GM12875 (cell line): ENCODE data around the gene MCRS1.
"Not testable (repeated sequence)": the region's sequence is repeated elsewhere in the genome, so short reads cannot be mapped to it uniquely, and the experiment has no call there.

Experiments used
- H3K4me3 ChIP-seq: one replicate; pipeline ENCODE4 v1.5.1; 2011; ENCODE audit warnings: low read depth, low read length, control low read depth
- TF ChIP-seq, protein P1 (sequence below): IDR thresholded peaks from 2 replicates; pipeline ENCODE4 v1.5.1; 2011; ENCODE audit warnings: low read depth, mild to moderate bottlenecking, control low read depth, inconsistent platforms, low read length, moderate library complexity, borderline replicate concordance; ENCODE audit not compliant: insufficient read depth

MCRS1 gene, protein sequence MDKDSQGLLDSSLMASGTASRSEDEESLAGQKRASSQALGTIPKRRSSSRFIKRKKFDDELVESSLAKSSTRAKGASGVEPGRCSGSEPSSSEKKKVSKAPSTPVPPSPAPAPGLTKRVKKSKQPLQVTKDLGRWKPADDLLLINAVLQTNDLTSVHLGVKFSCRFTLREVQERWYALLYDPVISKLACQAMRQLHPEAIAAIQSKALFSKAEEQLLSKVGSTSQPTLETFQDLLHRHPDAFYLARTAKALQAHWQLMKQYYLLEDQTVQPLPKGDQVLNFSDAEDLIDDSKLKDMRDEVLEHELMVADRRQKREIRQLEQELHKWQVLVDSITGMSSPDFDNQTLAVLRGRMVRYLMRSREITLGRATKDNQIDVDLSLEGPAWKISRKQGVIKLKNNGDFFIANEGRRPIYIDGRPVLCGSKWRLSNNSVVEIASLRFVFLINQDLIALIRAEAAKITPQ

DNA sequence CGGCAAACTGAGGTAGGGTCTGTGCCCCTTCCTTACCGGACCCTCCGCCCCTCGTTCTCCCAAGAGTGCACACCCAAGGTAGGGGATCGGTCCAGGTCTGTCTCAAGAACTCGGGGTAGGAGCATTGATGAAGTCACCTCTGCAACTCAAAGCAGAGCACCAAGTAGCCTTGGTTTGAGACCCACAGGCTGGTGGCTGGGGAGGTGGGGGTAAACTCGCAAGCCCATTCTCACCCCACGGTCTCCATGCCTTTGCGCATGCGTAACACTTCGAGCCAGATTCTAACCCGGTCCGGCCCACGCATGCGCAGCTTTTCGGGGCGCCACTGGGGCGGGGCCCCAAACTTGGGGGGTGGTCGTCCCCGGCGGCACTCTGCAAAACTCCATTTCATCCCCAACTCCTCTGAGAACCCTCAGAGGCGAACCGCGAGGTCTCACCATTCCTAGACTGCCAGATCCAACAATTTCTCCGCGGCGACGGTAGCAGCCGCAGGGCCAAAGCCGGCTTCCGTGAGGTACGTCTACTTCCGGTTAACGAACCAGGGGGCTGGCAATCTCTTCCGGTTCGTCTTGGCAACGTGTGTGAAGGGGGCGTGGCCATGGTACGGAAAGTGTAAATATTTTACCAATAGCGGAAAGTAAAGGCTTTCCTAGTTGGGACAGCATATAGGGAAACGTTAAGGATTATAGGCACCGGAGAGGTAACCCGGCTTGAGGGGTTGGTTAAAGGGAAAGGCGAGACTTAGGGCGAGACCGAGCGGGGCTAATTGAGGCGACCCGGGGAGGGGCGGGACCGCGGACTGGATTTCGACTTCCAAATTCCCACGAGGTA is at the start of gene MCRS1:
MCRS1 (minus strand) TSS at position 532 of the 831 bp plus-strand sequence. CDS start 1,411 bp downstream, outside the sequence.
- H3K4me3 ChIP-seq = peak within 1 kb of the TSS; percentile 92
- TF ChIP-seq, protein P1, sequence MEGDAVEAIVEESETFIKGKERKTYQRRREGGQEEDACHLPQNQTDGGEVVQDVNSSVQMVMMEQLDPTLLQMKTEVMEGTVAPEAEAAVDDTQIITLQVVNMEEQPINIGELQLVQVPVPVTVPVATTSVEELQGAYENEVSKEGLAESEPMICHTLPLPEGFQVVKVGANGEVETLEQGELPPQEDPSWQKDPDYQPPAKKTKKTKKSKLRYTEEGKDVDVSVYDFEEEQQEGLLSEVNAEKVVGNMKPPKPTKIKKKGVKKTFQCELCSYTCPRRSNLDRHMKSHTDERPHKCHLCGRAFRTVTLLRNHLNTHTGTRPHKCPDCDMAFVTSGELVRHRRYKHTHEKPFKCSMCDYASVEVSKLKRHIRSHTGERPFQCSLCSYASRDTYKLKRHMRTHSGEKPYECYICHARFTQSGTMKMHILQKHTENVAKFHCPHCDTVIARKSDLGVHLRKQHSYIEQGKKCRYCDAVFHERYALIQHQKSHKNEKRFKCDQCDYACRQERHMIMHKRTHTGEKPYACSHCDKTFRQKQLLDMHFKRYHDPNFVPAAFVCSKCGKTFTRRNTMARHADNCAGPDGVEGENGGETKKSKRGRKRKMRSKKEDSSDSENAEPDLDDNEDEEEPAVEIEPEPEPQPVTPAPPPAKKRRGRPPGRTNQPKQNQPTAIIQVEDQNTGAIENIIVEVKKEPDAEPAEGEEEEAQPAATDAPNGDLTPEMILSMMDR = no peak

DNA sequence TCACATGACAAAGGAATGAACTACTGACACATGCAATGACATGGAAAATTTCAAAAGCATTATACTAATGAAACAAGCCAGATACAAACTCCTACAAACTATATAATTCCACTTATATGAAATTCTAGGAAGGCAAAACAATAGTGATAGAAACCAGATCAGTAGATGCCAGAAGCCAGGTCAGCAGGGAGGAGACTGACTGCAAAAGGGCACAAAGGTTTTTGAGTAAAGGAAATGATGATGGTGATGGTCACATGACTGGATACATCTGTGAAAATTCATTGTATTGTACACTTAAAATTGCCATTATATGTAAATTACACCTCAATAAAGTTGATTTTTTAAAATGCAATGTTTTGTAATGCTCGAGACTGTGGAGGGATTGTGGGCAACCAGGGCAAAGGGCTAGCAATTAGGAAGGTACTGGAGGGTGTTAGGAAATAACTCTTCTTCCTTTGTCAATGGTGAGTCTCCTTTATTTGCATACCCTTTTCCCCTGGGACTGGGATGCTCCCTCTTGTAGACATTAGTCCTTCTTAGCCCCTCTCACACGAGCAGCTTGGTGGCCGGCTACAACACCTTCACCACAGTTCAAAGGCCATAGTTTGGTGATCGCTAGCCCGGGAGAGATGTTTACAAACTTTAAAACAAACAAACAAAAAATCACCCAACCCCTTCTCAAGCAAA is 48.7 kb upstream of the MCRS1 start:
- TF ChIP-seq, protein P1 = no peak

DNA sequence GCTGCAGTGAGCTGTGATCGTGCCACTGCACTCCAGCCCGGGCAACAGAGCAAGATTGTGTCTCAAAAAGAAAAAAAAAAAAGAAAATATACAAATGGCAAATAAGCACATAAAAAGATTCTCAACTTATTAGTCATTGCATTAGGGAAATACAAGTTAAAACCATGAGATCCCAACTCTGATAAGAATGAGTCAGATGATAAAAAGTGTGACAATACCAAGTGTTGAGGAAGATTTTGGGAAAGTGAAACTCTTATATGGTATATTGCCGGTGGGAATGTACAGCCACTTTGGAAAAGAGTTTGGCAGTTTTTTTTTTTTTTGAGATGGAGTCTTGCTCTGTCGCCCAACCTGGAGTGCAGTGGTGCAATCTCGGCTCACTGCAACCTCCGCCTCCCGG is 47.8 kb upstream of the MCRS1 start:
- H3K4me3 ChIP-seq = no peak overlapping the region
- TF ChIP-seq, protein P1 = no peak

More for the DNA sequence above, 48.7 kb upstream of the MCRS1 start:
- no peak overlapping the region for H3K4me3 ChIP-seq

DNA sequence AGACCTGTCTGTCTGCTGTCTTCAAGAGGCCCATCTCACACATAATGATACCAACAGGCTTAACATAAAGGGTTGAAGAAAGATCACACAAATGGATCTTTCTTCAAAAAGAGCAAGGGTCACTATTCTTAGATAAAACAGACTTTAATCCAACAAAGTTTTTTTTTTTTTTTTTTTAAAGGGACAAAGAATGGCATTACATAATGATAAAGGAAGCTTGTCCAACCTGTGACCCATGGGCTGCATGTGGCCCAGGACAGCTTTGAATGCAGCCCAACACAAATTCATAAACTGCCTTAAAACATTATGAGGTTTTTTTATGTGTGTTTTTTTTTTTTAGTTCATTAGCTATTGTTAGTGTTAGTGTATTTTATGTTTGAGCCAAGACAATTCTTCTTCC is 44.3 kb upstream of the MCRS1 start:
- TF ChIP-seq, protein P1 = no peak
- H3K4me3 ChIP-seq = no peak overlapping the region

DNA sequence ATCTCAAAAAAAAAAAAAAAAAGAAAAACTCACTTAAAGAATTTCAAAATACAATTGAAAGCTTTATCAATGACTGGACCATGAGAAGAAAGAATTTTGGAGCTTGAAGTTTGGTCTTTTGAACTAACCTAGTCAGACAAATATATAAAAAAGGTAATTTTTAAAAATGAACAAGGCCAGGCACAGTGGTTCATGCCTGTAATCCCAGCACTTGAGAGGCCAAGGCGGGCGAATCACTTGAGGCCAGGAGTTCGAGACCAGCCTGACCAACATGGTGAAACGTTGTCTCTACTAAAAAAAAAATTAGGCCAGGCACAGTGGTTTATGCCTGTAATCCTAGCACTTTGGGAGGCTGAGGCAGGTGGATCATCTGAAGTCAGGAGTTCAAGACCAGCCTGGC is 42.8 kb upstream of the MCRS1 start:
- H3K4me3 ChIP-seq = not testable (repeated sequence)

DNA sequence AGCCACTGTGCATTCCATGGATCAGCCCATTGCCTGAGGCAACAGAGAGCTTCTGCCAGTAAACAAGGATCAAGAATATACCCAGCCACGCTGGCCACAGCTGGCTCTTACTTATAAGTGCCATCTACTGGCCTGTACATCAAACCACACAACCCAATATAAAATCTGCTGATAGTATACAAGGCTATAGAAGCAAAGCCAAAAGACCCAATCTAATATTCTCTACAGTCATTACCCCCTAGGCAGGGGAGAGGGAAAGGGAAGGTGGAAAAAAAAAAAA is 41.9 kb upstream of the MCRS1 start:
- TF ChIP-seq, protein P1 = no peak
- H3K4me3 ChIP-seq = no peak overlapping the region

DNA sequence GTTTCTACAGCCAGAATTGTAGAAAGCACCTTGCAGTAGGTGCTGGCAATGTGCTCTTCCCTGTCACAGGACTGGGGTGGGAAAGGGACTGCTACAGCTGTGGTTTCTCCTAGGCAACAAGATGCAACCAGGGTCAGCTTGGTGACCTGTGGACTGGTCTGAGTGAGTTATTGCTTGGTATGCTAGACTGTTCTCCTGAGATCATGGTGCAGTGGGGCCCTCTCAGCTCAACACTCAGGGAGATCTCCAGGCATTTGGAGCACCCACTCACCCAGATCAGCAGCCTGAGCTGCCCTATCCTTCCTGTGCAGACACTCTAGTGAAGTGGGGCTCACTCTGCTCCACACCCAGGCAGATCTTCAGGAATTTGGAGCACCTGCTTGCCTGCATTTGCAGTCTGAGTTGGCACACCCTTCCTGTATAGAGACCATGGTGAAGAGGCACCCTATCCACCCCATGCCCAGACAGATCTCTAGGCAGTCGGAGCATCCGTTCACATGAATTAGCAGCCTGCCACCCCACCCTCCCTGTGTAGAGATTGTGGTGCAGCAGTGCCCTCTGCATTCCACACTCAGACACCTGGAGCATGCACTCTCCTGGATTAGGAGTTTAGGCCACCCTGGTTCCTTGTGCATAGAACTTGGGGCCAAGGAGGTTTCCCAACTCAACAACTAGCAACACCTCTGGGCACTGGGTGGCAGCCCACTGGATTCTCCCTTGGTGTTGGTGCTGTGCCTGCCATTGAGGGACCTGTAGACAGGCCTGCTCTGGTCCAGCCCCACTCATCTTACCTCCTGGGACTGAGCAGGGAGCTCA is 41.3 kb upstream of the MCRS1 start:
- no peak overlapping the region for H3K4me3 ChIP-seq
- TF ChIP-seq, protein P1 = no peak

DNA sequence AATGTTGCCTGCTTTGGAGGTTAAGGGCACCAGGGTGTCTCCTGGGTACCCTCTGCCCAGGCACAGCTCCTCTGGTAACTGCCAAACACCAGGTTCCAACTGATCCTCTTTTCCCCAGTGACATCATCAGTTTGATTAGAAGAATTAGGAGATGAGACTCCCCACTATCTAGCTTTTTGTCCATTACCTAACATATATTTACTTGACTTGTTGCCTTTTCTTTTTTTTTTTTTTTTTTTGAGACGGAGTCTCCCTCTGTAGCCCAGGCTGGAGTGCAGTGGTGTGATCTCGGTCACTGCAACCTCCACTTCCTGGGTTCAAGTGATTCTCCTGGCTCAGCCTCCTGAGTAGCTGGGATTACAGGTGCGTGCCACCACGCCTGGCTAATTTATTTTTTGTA is 37.6 kb upstream of the MCRS1 start, which contains the start of gene FAM186B:
FAM186B (minus strand) TSS at position 101 of the 400 bp plus-strand sequence. CDS start 162 bp downstream, outside the sequence.
- not testable (repeated sequence) for H3K4me3 ChIP-seq
